ENCODE data around the gene RFX2.

The RFX2 gene

GRCh38 chr19:5960005-5961001 is 150.0 kb downstream of the RFX2 start:
- Histone ChIP-seq H3K9ac (ENCODE audit: low read length) (peak overlapping the region; percentile 4), H3K9me3 (ENCODE audit: control insufficient read depth, low read length) (no peaks in the 10 kb centered on the region), H3K4me3 (ENCODE audit: low read length) (no peak overlapping the region), H3K4me1 (ENCODE audit: control insufficient read depth, insufficient read depth, low read length) (peaks cover 29% of the 10 kb centered on the region), H3K27me3 (replicated peaks; ENCODE audit: control insufficient read depth, insufficient read depth, low read length) (no peaks in the 10 kb centered on the region), H3K36me3 (ENCODE audit: control insufficient read depth, insufficient read depth, low read length, severe bottlenecking) (peaks cover 6% of the 10 kb centered on the region)
- no peak for DNase-seq (ENCODE audit: low read depth)

- Histone ChIP-seq H3K4me3 (ENCODE audit: low read length) (no peak overlapping the region), H3K9me3 (ENCODE audit: control insufficient read depth, low read length) (no peaks in the 10 kb centered on the region), H3K9ac (ENCODE audit: low read length) (no peak overlapping the region), H3K36me3 (ENCODE audit: control insufficient read depth, insufficient read depth, low read length, severe bottlenecking) (peaks cover 6% of the 10 kb centered on the region), H3K4me1 (ENCODE audit: control insufficient read depth, insufficient read depth, low read length) (peaks cover 37% of the 10 kb centered on the region), H3K27me3 (replicated peaks; ENCODE audit: control insufficient read depth, insufficient read depth, low read length) (no peaks in the 10 kb centered on the region)
- DNase-seq (ENCODE audit: low read depth), result no peak
Measured at GRCh38 chr19:5959260-5960004, 150.9 kb downstream of the RFX2 start.

GRCh38 chr19:5958851-5959122 is 151.5 kb downstream of the RFX2 start:
- peaks cover 44% of the 10 kb centered on the region for H3K4me1 ChIP-seq (ENCODE audit: control insufficient read depth, insufficient read depth, low read length)
- peaks cover 6% of the 10 kb centered on the region for H3K36me3 ChIP-seq (ENCODE audit: control insufficient read depth, insufficient read depth, low read length, severe bottlenecking)
- no peak overlapping the region for H3K4me3 ChIP-seq (ENCODE audit: low read length)
- H3K9me3 ChIP-seq (ENCODE audit: control insufficient read depth, low read length), result no peaks in the 10 kb centered on the region
- H3K27me3 ChIP-seq (replicated peaks; ENCODE audit: control insufficient read depth, insufficient read depth, low read length), result no peaks in the 10 kb centered on the region
- DNase-seq (ENCODE audit: low read depth), result no peak
- H3K9ac ChIP-seq (ENCODE audit: low read length), result no peak overlapping the region

- Histone ChIP-seq H3K9ac (ENCODE audit: low read length) (no peak overlapping the region), H3K4me1 (ENCODE audit: control insufficient read depth, insufficient read depth, low read length) (peaks cover 49% of the 10 kb centered on the region), H3K36me3 (ENCODE audit: control insufficient read depth, insufficient read depth, low read length, severe bottlenecking) (peaks cover 6% of the 10 kb centered on the region), H3K27me3 (replicated peaks; ENCODE audit: control insufficient read depth, insufficient read depth, low read length) (no peaks in the 10 kb centered on the region), H3K9me3 (ENCODE audit: control insufficient read depth, low read length) (no peaks in the 10 kb centered on the region), H3K4me3 (ENCODE audit: low read length) (no peak overlapping the region)
- DNase-seq (ENCODE audit: low read depth), result no peak
Measured at GRCh38 chr19:5958074-5958850, 152.0 kb downstream of the RFX2 start.

GRCh38 chr19:5957170-5957569 is 153.1 kb downstream of the RFX2 start:
- H3K36me3 ChIP-seq (ENCODE audit: control insufficient read depth, insufficient read depth, low read length, severe bottlenecking), result peaks cover 6% of the 10 kb centered on the region
- H3K4me1 ChIP-seq (ENCODE audit: control insufficient read depth, insufficient read depth, low read length), result peaks cover 50% of the 10 kb centered on the region
- H3K27me3 ChIP-seq (replicated peaks; ENCODE audit: control insufficient read depth, insufficient read depth, low read length), result no peaks in the 10 kb centered on the region

GRCh38 chr19:5956728-5957127 is 153.6 kb downstream of the RFX2 start:
- Histone ChIP-seq H3K27me3 (replicated peaks; ENCODE audit: control insufficient read depth, insufficient read depth, low read length) (no peaks in the 10 kb centered on the region), H3K4me3 (ENCODE audit: low read length) (no peak overlapping the region), H3K9me3 (ENCODE audit: control insufficient read depth, low read length) (no peaks in the 10 kb centered on the region), H3K9ac (ENCODE audit: low read length) (no peak overlapping the region), H3K4me1 (ENCODE audit: control insufficient read depth, insufficient read depth, low read length) (peaks cover 45% of the 10 kb centered on the region), H3K36me3 (ENCODE audit: control insufficient read depth, insufficient read depth, low read length, severe bottlenecking) (peaks cover 6% of the 10 kb centered on the region)
- no peak for DNase-seq (ENCODE audit: low read depth)

More at GRCh38 chr19:5957170-5957569, 153.1 kb downstream of the RFX2 start:
- no peak for DNase-seq (ENCODE audit: low read depth)
- Histone ChIP-seq H3K9me3 (ENCODE audit: control insufficient read depth, low read length) (no peaks in the 10 kb centered on the region), H3K4me3 (ENCODE audit: low read length) (no peak overlapping the region), H3K9ac (ENCODE audit: low read length) (no peak overlapping the region)

- DNase-seq (ENCODE audit: low read depth), result no peak
- Histone ChIP-seq H3K27me3 (replicated peaks; ENCODE audit: control insufficient read depth, insufficient read depth, low read length) (no peaks in the 10 kb centered on the region), H3K36me3 (ENCODE audit: control insufficient read depth, insufficient read depth, low read length, severe bottlenecking) (peaks cover 6% of the 10 kb centered on the region), H3K9me3 (ENCODE audit: control insufficient read depth, low read length) (no peaks in the 10 kb centered on the region), H3K9ac (ENCODE audit: low read length) (no peak overlapping the region), H3K4me1 (ENCODE audit: control insufficient read depth, insufficient read depth, low read length) (peaks cover 43% of the 10 kb centered on the region), H3K4me3 (ENCODE audit: low read length) (no peak overlapping the region)
Measured at GRCh38 chr19:5956323-5956722, 154.0 kb downstream of the RFX2 start.

GRCh38 chr19:5955636-5955935 is 154.7 kb downstream of the RFX2 start:
- Histone ChIP-seq H3K36me3 (ENCODE audit: control insufficient read depth, insufficient read depth, low read length, severe bottlenecking) (peaks cover 6% of the 10 kb centered on the region), H3K4me3 (ENCODE audit: low read length) (no peak overlapping the region), H3K9ac (ENCODE audit: low read length) (no peak overlapping the region), H3K4me1 (ENCODE audit: control insufficient read depth, insufficient read depth, low read length) (peaks cover 39% of the 10 kb centered on the region), H3K9me3 (ENCODE audit: control insufficient read depth, low read length) (no peaks in the 10 kb centered on the region), H3K27me3 (replicated peaks; ENCODE audit: control insufficient read depth, insufficient read depth, low read length) (no peaks in the 10 kb centered on the region)
- no peak for DNase-seq (ENCODE audit: low read depth)

- no peaks in the 10 kb centered on the region for H3K27me3 ChIP-seq (replicated peaks; ENCODE audit: control insufficient read depth, insufficient read depth, low read length)
- peak overlapping the region; percentile 9 for H3K9ac ChIP-seq (ENCODE audit: low read length)
- peaks cover 6% of the 10 kb centered on the region for H3K36me3 ChIP-seq (ENCODE audit: control insufficient read depth, insufficient read depth, low read length, severe bottlenecking)
- DNase-seq (ENCODE audit: low read depth), result no peak
- peak overlapping the region; percentile 28 for H3K4me3 ChIP-seq (ENCODE audit: low read length)
- peaks cover 31% of the 10 kb centered on the region for H3K4me1 ChIP-seq (ENCODE audit: control insufficient read depth, insufficient read depth, low read length)
- H3K9me3 ChIP-seq (ENCODE audit: control insufficient read depth, low read length), result no peaks in the 10 kb centered on the region
Measured at GRCh38 chr19:5954293-5954692, 156.0 kb downstream of the RFX2 start.

- no peak for DNase-seq (ENCODE audit: low read depth)
- H3K27me3 ChIP-seq (replicated peaks; ENCODE audit: control insufficient read depth, insufficient read depth, low read length), result no peaks in the 10 kb centered on the region
- H3K4me3 ChIP-seq (ENCODE audit: low read length), result peak overlapping the region; percentile 28
- H3K36me3 ChIP-seq (ENCODE audit: control insufficient read depth, insufficient read depth, low read length, severe bottlenecking), result peaks cover 6% of the 10 kb centered on the region
- peaks cover 31% of the 10 kb centered on the region for H3K4me1 ChIP-seq (ENCODE audit: control insufficient read depth, insufficient read depth, low read length)
- peak overlapping the region; percentile 9 for H3K9ac ChIP-seq (ENCODE audit: low read length)
- no peaks in the 10 kb centered on the region for H3K9me3 ChIP-seq (ENCODE audit: control insufficient read depth, low read length)
Measured at GRCh38 chr19:5953680-5954213, 156.6 kb downstream of the RFX2 start.

Data from adipocyte (in vitro differentiated cells).